ENCODE measurements around the gene OR52J3. TPM values are rescaled to one million over a fixed set of nuclear protein-coding genes. Genes with fewer than 3 reads are reported as not detected.

Gene OR52J3
- polyA plus RNA-seq, 1 of the 3 experiments (the other 2 are of a cell fraction), result not detected

- no peaks in the 10 kb centered on the region for H4K20me1 ChIP-seq (ENCODE audit: insufficient read depth)
- POLR2A ChIA-PET, result no interaction called here
- 4% methylated on average over 2 of the region's 2 CpGs for WGBS (ENCODE audit: low lambda C conversion rate)
These were observed 8.4 kb upstream of the OR52J3 start for GRCh38 chr11:5037926-5038325.

GRCh38 chr11:5038341-5038740, 8.0 kb upstream of the OR52J3 start:
- ChIA-PET POLR2A (no interaction called here), CTCF (no interaction called here)
- no peaks in the 10 kb centered on the region for H3K4me1 ChIP-seq (ENCODE audit: control insufficient read depth in 1 of 2, insufficient read depth in 2 of 2, low read depth in 1 of 2, low read length in 1 of 2)
- no peak overlapping the region for H3K4me2 ChIP-seq
- DNase-seq, result no peak
- no peaks in the 10 kb centered on the region for H3K79me2 ChIP-seq (ENCODE audit: insufficient read depth)
- no peaks in the 10 kb centered on the region for H4K20me1 ChIP-seq (ENCODE audit: insufficient read depth)
- H3K27ac ChIP-seq (ENCODE audit: low read depth in 2 of 2, low read length in 1 of 2), result no peak overlapping the region
- H3K27me3 ChIP-seq (ENCODE audit: insufficient read depth), result no peaks in the 10 kb centered on the region
- WGBS (ENCODE audit: low lambda C conversion rate), result 10% methylated on average over 1 of the region's 1 CpG
- no peaks in the 10 kb centered on the region for H3K9me3 ChIP-seq
- no peak overlapping the region for H3K4me3 ChIP-seq (ENCODE audit: low read depth in 2 of 2, low read length in 1 of 2)
- no peaks in the 10 kb centered on the region for H3K9me2 ChIP-seq
- no peaks in the 10 kb centered on the region for H3F3A ChIP-seq (replicated peaks; ENCODE audit: insufficient read depth)
- H3K9ac ChIP-seq, result no peak overlapping the region
- no peak overlapping the region for H2AFZ ChIP-seq (ENCODE audit: low read depth)
- no peaks in the 10 kb centered on the region for H3K36me3 ChIP-seq (replicated peaks in 1 of 2; ENCODE audit: control insufficient read depth in 1 of 2, insufficient read depth in 2 of 2, low read length in 1 of 2)
- TF ChIP-seq MEF2A (IDR thresholded peaks at IDR 0.05; ENCODE audit: borderline replicate concordance, low read depth), result no peak
- no peak for TF ChIP-seq EZH2phosphoT487 (IDR thresholded peaks at IDR 0.05; ENCODE audit: borderline replicate concordance, low read depth)
- TF ChIP-seq TEAD4 (IDR thresholded peaks at IDR 0.05; ENCODE audit: borderline replicate concordance, insufficient read depth), result no peak
- no peak for TF ChIP-seq USF2 (IDR thresholded peaks at IDR 0.05; ENCODE audit: borderline replicate concordance, low read depth, low read length)
- TF ChIP-seq FOXJ3 (CRISPR knock-in tag; IDR thresholded peaks at IDR 0.05), result no peak
- no peak for TF ChIP-seq RCOR1 (IDR thresholded peaks at IDR 0.05; ENCODE audit: low read length)
- TF ChIP-seq YY1 (IDR thresholded peaks at IDR 0.05; ENCODE audit: low read depth), result no peak
- no peak for TF ChIP-seq NFIC (IDR thresholded peaks at IDR 0.05; ENCODE audit: borderline replicate concordance)
- TF ChIP-seq CHD2 (IDR thresholded peaks at IDR 0.05; ENCODE audit: low read length, partially characterized antibody), result no peak

More at GRCh38 chr11:5037926-5038325, 8.4 kb upstream of the OR52J3 start:
- TF ChIP-seq MEF2A (IDR thresholded peaks at IDR 0.05; ENCODE audit: borderline replicate concordance, low read depth) (no peak), MXI1 (IDR thresholded peaks at IDR 0.05; ENCODE audit: low read depth, low read length) (no peak), YY1 (IDR thresholded peaks at IDR 0.05; ENCODE audit: low read depth) (no peak), FOXJ3 (CRISPR knock-in tag; IDR thresholded peaks at IDR 0.05) (no peak), REST (IDR thresholded peaks at IDR 0.05; ENCODE audit: low read depth, low read length) (no peak), GATA2 (CRISPR knock-in tag; IDR thresholded peaks at IDR 0.05) (no peak)
- H3K4me1 ChIP-seq (ENCODE audit: control insufficient read depth in 1 of 2, insufficient read depth in 2 of 2, low read depth in 1 of 2, low read length in 1 of 2), result no peaks in the 10 kb centered on the region
- no peaks in the 10 kb centered on the region for H3F3A ChIP-seq (replicated peaks; ENCODE audit: insufficient read depth)
- no peaks in the 10 kb centered on the region for H3K27me3 ChIP-seq (ENCODE audit: insufficient read depth)
- H3K9me2 ChIP-seq, result no peaks in the 10 kb centered on the region
- no peak overlapping the region for H3K4me3 ChIP-seq (ENCODE audit: low read depth in 2 of 2, low read length in 1 of 2)
- DNase-seq, result no peak
- no peak overlapping the region for H3K9ac ChIP-seq
- no peaks in the 10 kb centered on the region for H3K9me3 ChIP-seq
- CTCF ChIA-PET, result no interaction called here
- H3K79me2 ChIP-seq (ENCODE audit: insufficient read depth), result no peaks in the 10 kb centered on the region
- H3K27ac ChIP-seq (ENCODE audit: low read depth in 2 of 2, low read length in 1 of 2), result no peak overlapping the region
- H3K36me3 ChIP-seq (replicated peaks in 1 of 2; ENCODE audit: control insufficient read depth in 1 of 2, insufficient read depth in 2 of 2, low read length in 1 of 2), result no peaks in the 10 kb centered on the region
- H3K4me2 ChIP-seq, result no peak overlapping the region
- no peak overlapping the region for H2AFZ ChIP-seq (ENCODE audit: low read depth)

Data from SK-N-SH (cell line).